Measurements from ENCODE around the gene INPP5K.

The INPP5K gene

DNA sequence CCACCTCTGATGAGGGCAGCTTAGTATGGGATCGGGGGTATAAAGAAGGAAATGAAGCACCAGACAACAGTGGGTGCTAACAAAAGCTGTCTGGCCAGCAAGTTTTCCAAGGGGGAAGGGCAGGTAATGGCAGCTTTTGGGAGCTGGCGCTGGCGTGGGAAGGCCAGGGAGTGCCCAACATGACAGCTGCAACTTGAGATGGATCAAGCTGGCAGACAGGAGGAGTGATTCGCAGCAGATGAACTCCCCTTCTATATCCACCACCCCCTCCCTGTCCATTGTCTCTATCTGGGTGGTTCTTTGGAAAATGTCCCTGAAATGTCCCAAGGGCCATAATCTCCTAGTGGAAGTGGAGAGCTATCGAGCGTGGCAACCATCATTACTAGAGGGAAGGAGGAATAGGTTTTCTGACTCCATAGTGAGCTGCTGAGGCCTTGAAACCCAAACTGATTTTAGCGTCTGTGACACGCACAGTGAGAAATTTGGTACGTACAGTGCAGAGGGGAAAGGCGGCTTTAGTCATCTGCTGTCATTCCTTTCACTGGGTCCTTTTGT is 4.8 kb upstream of the INPP5K start:
- TF ChIP-seq, protein P1, sequence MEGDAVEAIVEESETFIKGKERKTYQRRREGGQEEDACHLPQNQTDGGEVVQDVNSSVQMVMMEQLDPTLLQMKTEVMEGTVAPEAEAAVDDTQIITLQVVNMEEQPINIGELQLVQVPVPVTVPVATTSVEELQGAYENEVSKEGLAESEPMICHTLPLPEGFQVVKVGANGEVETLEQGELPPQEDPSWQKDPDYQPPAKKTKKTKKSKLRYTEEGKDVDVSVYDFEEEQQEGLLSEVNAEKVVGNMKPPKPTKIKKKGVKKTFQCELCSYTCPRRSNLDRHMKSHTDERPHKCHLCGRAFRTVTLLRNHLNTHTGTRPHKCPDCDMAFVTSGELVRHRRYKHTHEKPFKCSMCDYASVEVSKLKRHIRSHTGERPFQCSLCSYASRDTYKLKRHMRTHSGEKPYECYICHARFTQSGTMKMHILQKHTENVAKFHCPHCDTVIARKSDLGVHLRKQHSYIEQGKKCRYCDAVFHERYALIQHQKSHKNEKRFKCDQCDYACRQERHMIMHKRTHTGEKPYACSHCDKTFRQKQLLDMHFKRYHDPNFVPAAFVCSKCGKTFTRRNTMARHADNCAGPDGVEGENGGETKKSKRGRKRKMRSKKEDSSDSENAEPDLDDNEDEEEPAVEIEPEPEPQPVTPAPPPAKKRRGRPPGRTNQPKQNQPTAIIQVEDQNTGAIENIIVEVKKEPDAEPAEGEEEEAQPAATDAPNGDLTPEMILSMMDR (IDR thresholded peaks at IDR 0.05): no peak

DNA sequence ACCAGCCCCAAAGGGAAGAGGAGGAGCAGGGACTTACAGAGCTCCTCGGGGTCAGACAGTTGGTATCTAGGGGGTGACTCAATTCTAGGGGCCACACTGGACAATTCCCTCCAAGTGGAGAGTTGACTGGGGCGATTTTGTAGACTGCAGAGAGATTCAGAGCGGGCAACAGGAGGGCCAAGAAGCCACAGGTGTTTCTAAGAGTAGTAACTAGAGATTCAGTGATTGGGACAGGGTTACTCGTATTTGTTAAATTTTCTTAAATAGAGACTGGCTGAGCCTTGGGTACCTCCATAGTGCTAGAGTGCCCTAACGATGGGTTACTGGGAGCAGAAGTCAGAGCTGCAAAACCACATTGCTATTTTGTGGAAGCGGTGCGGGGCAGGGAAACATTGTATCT is 3.3 kb upstream of the INPP5K start:
- TF ChIP-seq, protein P1 (IDR thresholded peaks at IDR 0.05): no peak

DNA sequence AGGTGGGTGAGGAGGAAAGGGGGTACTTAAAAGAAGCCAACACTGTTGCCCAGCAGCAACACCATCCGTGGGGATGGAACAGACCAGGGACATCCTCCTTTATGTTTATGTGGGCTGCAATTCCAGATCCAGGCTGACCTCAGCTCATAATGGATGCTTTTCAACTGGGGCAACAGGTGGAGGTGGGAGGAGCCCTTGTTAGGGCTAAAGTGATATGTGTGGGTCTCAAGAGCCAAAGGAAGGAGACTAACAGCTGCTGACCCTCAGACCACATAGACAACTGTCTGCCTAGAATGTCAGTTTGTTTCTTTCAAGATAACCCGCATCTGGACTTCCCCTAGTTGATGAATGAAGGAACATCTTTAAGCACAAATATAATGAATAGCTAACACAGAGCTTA is 2.0 kb upstream of the INPP5K start:
- TF ChIP-seq, protein P1 (IDR thresholded peaks at IDR 0.05): no peak

DNA sequence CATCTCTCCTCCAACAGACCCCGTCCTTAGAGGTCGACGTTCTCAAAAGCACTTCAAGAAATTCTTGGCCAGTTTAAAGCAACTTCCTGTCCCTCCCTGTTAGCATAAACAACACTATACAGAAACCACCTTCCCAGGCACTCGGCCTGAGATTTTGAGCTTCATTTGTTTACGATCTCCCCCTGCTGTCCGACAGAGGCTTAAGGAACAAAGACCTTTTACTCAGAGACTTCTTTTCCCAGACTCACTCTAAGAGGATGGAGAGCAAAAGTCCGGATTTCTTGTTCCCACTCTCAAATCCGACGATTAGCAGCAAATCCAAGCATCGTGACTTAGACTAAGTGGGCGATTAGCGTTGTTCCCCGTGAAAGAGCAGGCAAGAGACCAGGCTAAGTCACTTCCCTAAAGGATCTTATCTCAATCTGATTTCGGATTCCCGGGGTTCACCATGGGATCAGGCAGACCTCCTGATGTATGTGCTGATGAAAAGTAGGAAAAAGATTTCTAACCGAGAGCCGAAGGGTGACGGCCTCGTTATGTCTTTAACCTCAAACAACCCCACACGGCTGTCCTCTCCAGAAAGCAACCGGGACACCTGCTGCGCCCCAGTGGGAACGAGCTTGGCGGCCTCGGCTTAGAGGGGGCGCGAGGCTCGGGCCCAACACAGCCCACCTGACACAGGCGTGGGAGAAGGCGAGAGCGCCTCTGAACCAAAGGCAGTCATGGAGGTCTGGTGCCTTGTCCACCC is 598 bp downstream of the INPP5K start:
- TF ChIP-seq, protein P1 (IDR thresholded peaks at IDR 0.05): peak; percentile 48

DNA sequence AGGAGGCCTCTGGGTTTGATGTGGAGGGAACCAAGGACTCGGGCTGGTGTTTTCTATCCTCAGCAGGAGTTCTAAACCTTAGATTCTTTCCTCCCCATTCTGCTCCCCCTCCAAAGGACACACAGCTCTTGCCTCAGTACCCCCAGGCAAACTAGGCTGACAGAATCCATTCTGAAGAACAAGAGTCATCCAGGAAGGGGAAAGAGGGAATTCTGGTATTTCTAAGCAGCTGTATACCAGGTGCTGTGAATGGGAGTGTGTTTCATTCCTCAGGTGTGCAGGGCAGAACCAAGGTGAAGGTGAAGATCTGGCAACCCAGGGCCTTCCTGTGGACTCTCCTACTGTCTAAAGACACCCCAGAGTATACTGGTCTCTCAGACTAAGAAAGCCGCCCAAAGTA is 4.1 kb downstream of the INPP5K start:
- TF ChIP-seq, protein P1 (IDR thresholded peaks at IDR 0.05): no peak

DNA sequence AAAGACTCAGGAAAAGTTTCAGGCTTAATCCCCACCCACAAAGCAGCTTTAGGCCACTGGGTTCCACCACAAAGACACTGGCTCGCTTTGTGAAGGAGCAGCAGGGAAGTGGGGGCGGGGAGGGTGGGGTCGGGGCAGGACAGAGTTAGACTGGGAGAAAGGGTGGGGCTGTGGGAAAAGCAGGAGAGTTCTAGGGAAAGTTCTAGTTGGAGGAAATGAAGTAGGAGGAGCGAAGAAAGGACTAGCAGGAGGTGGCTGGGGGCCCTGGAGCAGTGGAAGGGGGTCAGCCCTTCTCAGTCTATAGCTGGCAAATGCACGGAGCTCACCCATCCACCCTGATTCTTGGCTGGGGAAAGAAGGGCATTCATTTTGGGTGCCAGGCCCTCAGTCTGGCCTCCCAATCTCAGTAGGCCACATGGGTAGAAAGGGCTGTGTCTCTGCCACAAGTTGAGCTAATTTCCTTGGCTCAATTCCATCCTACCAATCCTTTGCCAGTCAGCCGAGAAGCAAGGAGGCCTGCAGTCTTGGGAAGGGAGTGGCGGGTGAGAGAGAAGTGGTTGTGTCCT is 4.6 kb downstream of the INPP5K start:
- TF ChIP-seq, protein P1 (IDR thresholded peaks at IDR 0.05): no peak

DNA sequence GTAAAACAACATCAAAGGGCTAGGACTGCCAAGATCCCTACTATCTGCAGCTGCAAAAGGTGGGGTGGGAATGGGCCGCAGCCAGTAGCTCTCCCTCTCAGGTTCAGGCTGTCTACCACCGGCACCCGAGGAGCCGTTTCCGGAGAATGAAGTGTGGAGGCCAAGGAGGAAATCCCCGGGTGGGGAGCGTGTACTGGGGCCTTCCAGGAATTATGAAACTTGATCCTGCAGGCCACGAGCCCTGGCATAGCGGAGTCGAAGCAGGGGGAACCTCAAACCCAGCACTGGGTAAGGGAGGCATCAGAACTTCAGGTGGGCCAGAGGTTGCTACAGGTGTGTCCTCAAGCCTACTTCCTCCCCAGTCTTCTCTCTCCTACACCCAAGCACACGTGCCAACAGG is 5.1 kb downstream of the INPP5K start:
- TF ChIP-seq, protein P1 (IDR thresholded peaks at IDR 0.05): no peak
